Endodermal cell (in vitro differentiated cells): ENCODE results near the gene NTSR1. TPM values are rescaled to one million over a fixed set of nuclear protein-coding genes. Genes with fewer than 3 reads are reported as not detected.
A peak's percentile ranks its signal among the peaks of the same experiment; 100 is the strongest.

ENCODE experiments used
- DNase-seq: peaks from one replicate; pipeline ENCODE4 v3.0.0-alpha.2; 2017
- H3K27ac ChIP-seq: 2 replicates; pipeline ENCODE4 v1.5.1; 2013; ENCODE audit warnings: mild to moderate bottlenecking, low read depth, low read length, moderate library complexity
- H3K27me3 ChIP-seq: 2 replicates; pipeline ENCODE4 v1.6.1; 2013; ENCODE audit warnings: mild to moderate bottlenecking, low read length, moderate library complexity; ENCODE audit not compliant: insufficient read depth, control insufficient read depth, poor library complexity, severe bottlenecking
- H3K36me3 ChIP-seq: 2 replicates; pipeline ENCODE4 v1.7.0; 2013; ENCODE audit warnings: mild to moderate bottlenecking, low read length, moderate library complexity; ENCODE audit not compliant: control insufficient read depth, insufficient read depth
- H3K4me1 ChIP-seq: one replicate; pipeline ENCODE4 v1.7.0; 2013; ENCODE audit warnings: low read length; ENCODE audit not compliant: control insufficient read depth, insufficient read depth
- H3K4me3 ChIP-seq: 2 replicates; pipeline ENCODE4 v1.5.1; 2013; ENCODE audit warnings: mild to moderate bottlenecking, low read length, moderate library complexity
- H3K9ac ChIP-seq: 2 replicates; pipeline ENCODE4 v1.6.1; 2013; ENCODE audit warnings: mild to moderate bottlenecking, low read length, moderate library complexity; ENCODE audit not compliant: poor library complexity, severe bottlenecking; ENCODE audit errors: extremely low read depth
- H3K9me3 ChIP-seq: 2 replicates; pipeline ENCODE4 v1.6.1; 2013; ENCODE audit warnings: mild to moderate bottlenecking, low read length, moderate library complexity; ENCODE audit not compliant: control insufficient read depth
- H3K27ac Mint-ChIP-seq: 2 replicates; pipeline ENCODE4 v1.8.0; 2020; ENCODE audit warnings: mixed read lengths
- H3K27me3 Mint-ChIP-seq: 2 replicates; pipeline ENCODE4 v1.8.0; 2021; ENCODE audit warnings: mild to moderate bottlenecking, mixed read lengths; ENCODE audit not compliant: insufficient read depth
- H3K36me3 Mint-ChIP-seq: 2 replicates; pipeline ENCODE4 v1.8.0; 2020; ENCODE audit warnings: low read depth, mixed read lengths
- H3K4me1 Mint-ChIP-seq: 2 replicates; pipeline ENCODE4 v1.8.0; 2020; ENCODE audit warnings: mixed read lengths
- H3K4me3 Mint-ChIP-seq: 2 replicates; pipeline ENCODE4 v1.8.0; 2020; ENCODE audit warnings: mild to moderate bottlenecking, moderate library complexity, mixed read lengths
- H3K9me3 Mint-ChIP-seq: 2 replicates; pipeline ENCODE4 v1.8.0; 2020; ENCODE audit warnings: mild to moderate bottlenecking, mixed read lengths
- CTCF ChIP-seq: fragments of 200-600 bp; sonication (generic); conservative IDR thresholded peaks from 2 replicates; pipeline ENCODE4 v1.5.0; 2021; ENCODE audit warnings: antibody characterized with exemption, mild to moderate bottlenecking
- WGBS, 2 experiments: methylation state at CpG; one replicate each; pipeline versions ENCODE4 v1.1.5 to v1.1.7; 2013; ENCODE audit warnings: missing lambda C conversion rate in 2 of 2, mixed read lengths in 1 of 2; ENCODE audit not compliant: insufficient coverage in 1 of 2, insufficient read length in 1 of 2; 5-methylcytosine and 5-hydroxymethylcytosine counted together
- total RNA-seq, 2 donors: library from RNA; stranded (reverse); fragmentation: NEBNext Ultra II Directional in 1 of 2; extraction: Animal tissue kit (Norgen Biotek cat#: 25700) in 1 of 2; gene quantifications; 2 replicates in 1 of 2; 3 replicates in 1 of 2; pipeline ENCODE4 v1.2.1, GENCODE V29; 2021

Gene NTSR1
- total RNA-seq, 2 donors from 2014 or later = 0.11 to 0.62 TPM

- Mint-ChIP-seq H3K36me3 (peaks cover 8% of the 10 kb centered on the region), H3K4me1 (no peaks in the 10 kb centered on the region), H3K27me3 (peaks cover 4% of the 10 kb centered on the region), H3K4me3 (no peak overlapping the region), H3K27ac (no peak overlapping the region), H3K9me3 (no peaks in the 10 kb centered on the region)
- Histone ChIP-seq H3K4me3 (no peak overlapping the region), H3K27me3 (no peaks in the 10 kb centered on the region), H3K9me3 (no peaks in the 10 kb centered on the region), H3K27ac (no peak overlapping the region), H3K36me3 (peaks cover 32% of the 10 kb centered on the region), H3K9ac (no peak overlapping the region), H3K4me1 (no peaks in the 10 kb centered on the region)
- TF ChIP-seq CTCF = no peak
- DNase-seq = no peak
- WGBS, 2 experiments = 92 to 95% methylated on average over 19 to 23 of the region's 23 CpGs
These were observed 99.0 kb downstream of the NTSR1 start for GRCh38 chr20:62807444-62808210.

DNA sequence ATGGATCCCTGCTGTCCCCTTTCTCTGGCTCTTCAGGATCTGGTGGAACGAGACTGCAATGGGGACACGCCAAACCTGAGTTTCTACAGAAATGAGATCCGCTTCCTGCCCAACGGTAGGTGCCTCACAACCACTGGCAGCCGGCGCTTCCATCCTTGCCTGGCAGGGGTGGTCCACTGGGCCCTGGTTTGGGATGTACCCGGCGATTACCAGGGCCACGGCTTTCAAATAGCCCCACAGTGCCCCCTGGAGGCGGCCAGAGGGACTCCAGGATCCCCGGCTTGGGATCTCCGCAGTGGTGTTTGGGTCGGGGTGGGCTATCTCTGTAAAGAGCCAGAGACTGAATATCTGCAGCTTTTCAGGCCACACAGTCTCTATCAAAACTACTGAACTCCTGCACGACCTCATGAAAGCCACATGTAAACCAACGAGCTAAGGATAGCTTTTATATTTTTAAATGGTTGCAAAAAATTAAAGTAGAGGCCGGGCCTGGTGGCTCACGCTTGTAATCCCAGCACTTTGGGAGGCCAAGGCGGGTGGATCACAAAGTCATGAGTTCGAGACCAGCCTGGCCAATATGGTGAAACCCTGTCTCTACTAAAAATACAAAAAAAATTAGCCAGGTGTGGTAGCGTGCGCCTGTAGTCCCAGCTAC is 99.7 kb downstream of the NTSR1 start:
- H3K9me3 ChIP-seq = no peaks in the 10 kb centered on the region
- no peak overlapping the region for H3K4me3 Mint-ChIP-seq
- TF ChIP-seq CTCF = peak; percentile 92
- H3K27me3 Mint-ChIP-seq = no peaks in the 10 kb centered on the region
- H3K9ac ChIP-seq = no peak overlapping the region
- no peak overlapping the region for H3K27ac ChIP-seq
- 46 to 49% methylated on average over 17 to 21 of the region's 21 CpGs for WGBS, 2 experiments
- no peaks in the 10 kb centered on the region for H3K27me3 ChIP-seq
- H3K4me1 ChIP-seq = no peaks in the 10 kb centered on the region
- H3K27ac Mint-ChIP-seq = no peak overlapping the region
- H3K9me3 Mint-ChIP-seq = no peaks in the 10 kb centered on the region
- peaks cover 32% of the 10 kb centered on the region for H3K36me3 ChIP-seq
- peak; percentile 95 for DNase-seq
- H3K4me3 ChIP-seq = no peak overlapping the region
- H3K4me1 Mint-ChIP-seq = no peaks in the 10 kb centered on the region
- H3K36me3 Mint-ChIP-seq = peaks cover 8% of the 10 kb centered on the region

- no peak for DNase-seq
- H3K4me3 ChIP-seq = no peak overlapping the region
- Mint-ChIP-seq H3K36me3 (peaks cover 8% of the 10 kb centered on the region), H3K4me3 (no peak overlapping the region), H3K27me3 (no peaks in the 10 kb centered on the region), H3K27ac (no peak overlapping the region), H3K4me1 (no peaks in the 10 kb centered on the region), H3K9me3 (no peaks in the 10 kb centered on the region)
- no peak overlapping the region for H3K27ac ChIP-seq
- no peak overlapping the region for H3K9ac ChIP-seq
- TF ChIP-seq CTCF = no peak
- H3K4me1 ChIP-seq = no peaks in the 10 kb centered on the region
- H3K9me3 ChIP-seq = no peaks in the 10 kb centered on the region
- peaks cover 32% of the 10 kb centered on the region for H3K36me3 ChIP-seq
- H3K27me3 ChIP-seq = no peaks in the 10 kb centered on the region
- WGBS, 2 experiments = 92 to 96% methylated on average over 14 to 24 of the region's 24 CpGs
These were observed 101.1 kb downstream of the NTSR1 start for GRCh38 chr20:62809530-62810428.
